GM13976 (cell line): Measurements from ENCODE around the gene TAF6.

ENCODE experiments used
- DNase-seq: peaks from one replicate; pipeline ENCODE4 v3.0.0; 2012; ENCODE audit warnings: low spot score
- in situ Hi-C: fragments of 300-500 bp; cut with MboI; formaldehyde crosslinking; loops from one replicate; pipeline ENCODE4 v1.12.0; 2022; ENCODE audit warnings: low sequenced_read_pairs, mixed read lengths, inconsistent platforms; ENCODE audit not compliant: unreplicated experiment
- TF ChIP-seq, protein P1 (sequence below): IDR thresholded peaks from 2 replicates; pipeline ENCODE4 v1.5.1; 2012; ENCODE audit warnings: borderline replicate concordance, mild to moderate bottlenecking; ENCODE audit not compliant: insufficient read depth; ENCODE audit errors: extremely low read depth, missing control alignments, control extremely low read depth

Gene TAF6

DNA sequence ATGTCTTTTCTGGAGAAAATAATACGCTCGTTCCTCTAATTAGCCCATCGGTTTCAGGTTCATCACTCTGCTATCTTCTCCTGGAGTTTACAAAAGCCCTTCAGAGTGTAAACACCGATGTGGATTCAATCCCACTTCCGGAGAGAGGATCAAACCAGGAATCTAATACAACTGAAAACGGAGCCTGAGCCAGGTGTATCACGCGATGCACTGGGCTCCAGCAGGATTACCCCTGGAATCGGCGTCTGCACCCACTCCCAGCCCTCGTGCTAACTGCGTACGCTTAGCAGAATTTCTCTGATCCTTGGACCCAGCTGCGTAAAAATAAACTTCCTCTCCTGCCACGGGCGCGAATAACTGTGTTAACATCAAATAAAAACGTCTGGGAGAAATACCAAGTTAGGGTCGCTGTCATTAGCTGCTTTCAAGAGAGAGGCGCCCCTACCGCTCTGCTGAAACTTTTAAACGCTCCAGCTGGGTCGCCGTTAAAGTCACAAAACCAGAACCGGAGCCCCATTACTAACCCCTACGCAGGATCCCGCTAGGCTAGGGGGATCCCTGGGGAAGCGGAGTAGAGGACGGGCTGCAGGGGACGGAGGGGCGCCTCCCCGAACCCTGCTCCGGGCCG, 38.1 kb downstream of the TAF6 start:
- TF ChIP-seq, protein P1, sequence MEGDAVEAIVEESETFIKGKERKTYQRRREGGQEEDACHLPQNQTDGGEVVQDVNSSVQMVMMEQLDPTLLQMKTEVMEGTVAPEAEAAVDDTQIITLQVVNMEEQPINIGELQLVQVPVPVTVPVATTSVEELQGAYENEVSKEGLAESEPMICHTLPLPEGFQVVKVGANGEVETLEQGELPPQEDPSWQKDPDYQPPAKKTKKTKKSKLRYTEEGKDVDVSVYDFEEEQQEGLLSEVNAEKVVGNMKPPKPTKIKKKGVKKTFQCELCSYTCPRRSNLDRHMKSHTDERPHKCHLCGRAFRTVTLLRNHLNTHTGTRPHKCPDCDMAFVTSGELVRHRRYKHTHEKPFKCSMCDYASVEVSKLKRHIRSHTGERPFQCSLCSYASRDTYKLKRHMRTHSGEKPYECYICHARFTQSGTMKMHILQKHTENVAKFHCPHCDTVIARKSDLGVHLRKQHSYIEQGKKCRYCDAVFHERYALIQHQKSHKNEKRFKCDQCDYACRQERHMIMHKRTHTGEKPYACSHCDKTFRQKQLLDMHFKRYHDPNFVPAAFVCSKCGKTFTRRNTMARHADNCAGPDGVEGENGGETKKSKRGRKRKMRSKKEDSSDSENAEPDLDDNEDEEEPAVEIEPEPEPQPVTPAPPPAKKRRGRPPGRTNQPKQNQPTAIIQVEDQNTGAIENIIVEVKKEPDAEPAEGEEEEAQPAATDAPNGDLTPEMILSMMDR = no peak
- in situ Hi-C loops = no loop called here
- no peak for DNase-seq

DNA sequence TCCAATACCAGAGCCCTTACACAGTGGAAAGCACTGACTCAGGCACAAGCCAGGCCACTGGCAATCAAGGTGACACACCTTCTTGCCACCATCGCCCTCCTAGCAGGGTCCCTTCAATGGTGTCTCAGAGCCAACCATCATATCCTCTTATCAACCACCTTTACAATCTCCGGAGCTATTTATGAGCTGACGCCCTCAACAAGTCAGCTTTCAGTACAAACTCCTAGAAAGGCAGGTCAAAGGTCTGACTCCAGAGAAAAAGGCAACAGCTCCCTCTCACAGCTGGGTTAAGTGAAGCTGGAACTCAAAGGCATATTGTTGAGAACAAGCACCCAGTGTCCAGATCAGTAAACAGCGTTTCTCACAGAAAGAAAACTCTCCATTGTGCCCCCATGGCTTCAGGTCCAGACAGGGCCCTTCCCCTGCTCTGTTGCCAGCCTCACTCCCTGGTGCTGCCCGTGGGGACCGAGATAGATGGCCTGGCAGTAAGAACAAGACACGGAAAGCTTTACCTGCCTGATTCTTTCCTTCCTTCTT, 40.1 kb downstream of the TAF6 start:
- in situ Hi-C loops = loop anchor here (10.0 kb wide), 1 partner anchor 84 kb away; no protein-coding TSS in a partner anchor
- TF ChIP-seq, protein P1 = no peak
- DNase-seq = no peak

DNA sequence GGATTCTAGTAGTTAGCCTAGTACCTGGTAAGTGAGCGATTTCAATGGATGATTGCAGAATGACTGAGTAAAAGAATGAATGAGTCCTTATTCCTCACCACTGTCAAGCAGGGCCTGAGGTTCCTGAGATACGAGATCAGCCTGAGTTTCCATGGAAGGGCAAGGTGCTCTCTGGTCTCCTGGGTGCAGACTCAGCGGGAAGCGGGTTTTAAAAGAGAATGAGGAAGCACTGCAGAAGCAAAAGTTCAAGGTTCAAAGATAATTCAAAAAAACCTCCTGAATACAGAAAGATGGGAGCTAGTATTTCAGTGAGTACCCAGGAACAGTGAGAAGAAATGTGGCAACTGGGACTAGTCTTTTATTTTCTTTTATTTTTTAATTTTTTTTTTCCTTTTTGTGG, 42.0 kb downstream of the TAF6 start:
- no peak for DNase-seq
- TF ChIP-seq, protein P1 = no peak
- in situ Hi-C loops = loop anchor here (10.0 kb wide), 1 partner anchor 82 kb away; no protein-coding TSS in a partner anchor

GRCh38 chr7:100075418-100075817, 43.7 kb downstream of the TAF6 start:
- no peak for DNase-seq
- TF ChIP-seq, protein P1 = no peak
- in situ Hi-C loops = loop anchor here (10.0 kb wide), 1 partner anchor 81 kb away; no protein-coding TSS in a partner anchor

GRCh38 chr7:100074841-100075240, 44.3 kb downstream of the TAF6 start:
- in situ Hi-C loops = loop anchor here (10.0 kb wide), 1 partner anchor 80 kb away; no protein-coding TSS in a partner anchor
- TF ChIP-seq, protein P1 = no peak
- no peak for DNase-seq

GRCh38 chr7:100072462-100072861, 46.7 kb downstream of the TAF6 start:
- in situ Hi-C loops = loop anchor here (10.0 kb wide), 1 partner anchor 78 kb away; no protein-coding TSS in a partner anchor
- TF ChIP-seq, protein P1 = no peak
- no peak for DNase-seq
